ENCODE data around the gene ENG.

DNA sequence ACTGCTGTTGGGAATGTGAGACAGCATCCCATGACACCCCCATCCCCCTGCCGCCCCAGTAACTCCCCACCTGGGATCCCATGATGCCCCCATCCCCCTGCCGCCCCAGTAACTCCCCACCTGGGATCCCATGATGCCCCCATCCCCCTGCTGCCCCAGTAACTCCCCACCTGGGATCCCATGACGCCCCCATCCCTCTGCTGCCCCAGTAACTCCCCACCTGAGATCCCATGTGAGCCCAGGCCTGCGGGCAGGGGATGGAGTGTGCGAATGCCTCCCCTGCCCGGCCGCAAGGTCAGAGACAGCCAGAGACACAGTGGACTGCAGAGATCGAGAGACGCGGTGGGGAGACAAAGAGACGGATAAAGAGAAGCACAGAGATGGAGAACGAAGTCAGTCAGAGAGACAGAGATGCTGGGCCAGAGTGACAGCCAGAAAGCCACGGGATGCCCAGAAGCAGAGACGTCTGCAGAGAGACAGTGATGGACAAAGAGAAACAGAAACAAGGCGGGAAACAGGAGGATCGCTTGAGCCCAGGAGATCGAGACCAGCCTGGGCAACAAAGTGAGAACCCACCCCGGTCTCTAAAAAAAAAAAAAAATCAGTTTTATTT, 77.0 kb downstream of the ENG start:
- TF ChIP-seq, protein P1, sequence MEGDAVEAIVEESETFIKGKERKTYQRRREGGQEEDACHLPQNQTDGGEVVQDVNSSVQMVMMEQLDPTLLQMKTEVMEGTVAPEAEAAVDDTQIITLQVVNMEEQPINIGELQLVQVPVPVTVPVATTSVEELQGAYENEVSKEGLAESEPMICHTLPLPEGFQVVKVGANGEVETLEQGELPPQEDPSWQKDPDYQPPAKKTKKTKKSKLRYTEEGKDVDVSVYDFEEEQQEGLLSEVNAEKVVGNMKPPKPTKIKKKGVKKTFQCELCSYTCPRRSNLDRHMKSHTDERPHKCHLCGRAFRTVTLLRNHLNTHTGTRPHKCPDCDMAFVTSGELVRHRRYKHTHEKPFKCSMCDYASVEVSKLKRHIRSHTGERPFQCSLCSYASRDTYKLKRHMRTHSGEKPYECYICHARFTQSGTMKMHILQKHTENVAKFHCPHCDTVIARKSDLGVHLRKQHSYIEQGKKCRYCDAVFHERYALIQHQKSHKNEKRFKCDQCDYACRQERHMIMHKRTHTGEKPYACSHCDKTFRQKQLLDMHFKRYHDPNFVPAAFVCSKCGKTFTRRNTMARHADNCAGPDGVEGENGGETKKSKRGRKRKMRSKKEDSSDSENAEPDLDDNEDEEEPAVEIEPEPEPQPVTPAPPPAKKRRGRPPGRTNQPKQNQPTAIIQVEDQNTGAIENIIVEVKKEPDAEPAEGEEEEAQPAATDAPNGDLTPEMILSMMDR (IDR thresholded peaks at IDR 0.05; ENCODE audit: borderline replicate concordance, extremely low read depth, low read length, poor library complexity, severe bottlenecking) = no peak
- no peak for TF ChIP-seq EZH2 (IDR thresholded peaks at IDR 0.05; ENCODE audit: borderline replicate concordance, low read depth, low read length, severe bottlenecking)

All from DND-41 (cell line).